NCI-H1105 (cell line): ENCODE results near the gene SPTAN1.
"Not testable (repeated sequence)": the region's sequence is repeated elsewhere in the genome, so short reads cannot be mapped to it uniquely, and the experiment has no call there.

Experiments
- DNase-seq: peaks from one replicate; lab custom pipeline; 2025; lab: John Stamatoyannopoulos, UW

Gene SPTAN1

GRCh38 chr9:128552153-128552743 lies at the start of gene SPTAN1:
Gene SPTAN1 (plus strand): TSS chr9:128552587. CDS start chr9:128566741, 14,154 bp downstream.
- peak; percentile 86 for DNase-seq

GRCh38 chr9:128503415-128503825 lies 49.0 kb upstream of the SPTAN1 start:
- not testable (repeated sequence) for DNase-seq

GRCh38 chr9:128503870-128504269 lies 48.5 kb upstream of the SPTAN1 start:
- no peak for DNase-seq

- DNase-seq = peak; percentile 92
Observed at GRCh38 chr9:128504485-128505413, 47.6 kb upstream of the SPTAN1 start, which contains the start of gene GLE1. Gene GLE1 (plus strand): TSS chr9:128504719. CDS start chr9:128504806, 87 bp downstream.

GRCh38 chr9:128505414-128505765 lies 47.0 kb upstream of the SPTAN1 start:
- DNase-seq = no peak

- DNase-seq = not testable (repeated sequence)
Observed at GRCh38 chr9:128505906-128506305, 46.5 kb upstream of the SPTAN1 start.

GRCh38 chr9:128512820-128513219 lies 39.6 kb upstream of the SPTAN1 start:
- DNase-seq = no peak

- no peak for DNase-seq
Observed at GRCh38 chr9:128521956-128522355, 30.4 kb upstream of the SPTAN1 start.

- DNase-seq = peak; percentile 44
Observed at GRCh38 chr9:128523199-128523925, 29.0 kb upstream of the SPTAN1 start.

GRCh38 chr9:128526720-128527119 lies 25.7 kb upstream of the SPTAN1 start:
- DNase-seq = no peak

- no peak for DNase-seq
Observed at GRCh38 chr9:128528445-128529160, 23.8 kb upstream of the SPTAN1 start.

- DNase-seq = no peak
Observed at GRCh38 chr9:128529191-128529590, 23.2 kb upstream of the SPTAN1 start.

- DNase-seq = no peak
Observed at GRCh38 chr9:128532581-128532980, 19.8 kb upstream of the SPTAN1 start.

- DNase-seq = no peak
Observed at GRCh38 chr9:128540634-128541360, 11.6 kb upstream of the SPTAN1 start.

- no peak for DNase-seq
Observed at GRCh38 chr9:128546504-128546903, 5.9 kb upstream of the SPTAN1 start.

GRCh38 chr9:128548876-128549275 lies 3.5 kb upstream of the SPTAN1 start:
- DNase-seq = no peak

GRCh38 chr9:128550226-128550625 lies 2.2 kb upstream of the SPTAN1 start:
- DNase-seq = no peak

- DNase-seq = no peak
Observed at GRCh38 chr9:128550770-128551656, 1.4 kb upstream of the SPTAN1 start.

- no peak for DNase-seq
Observed at GRCh38 chr9:128551657-128552152, 682 bp upstream of the SPTAN1 start.
